ENCODE measurements around the gene CDC42BPA.

DNA sequence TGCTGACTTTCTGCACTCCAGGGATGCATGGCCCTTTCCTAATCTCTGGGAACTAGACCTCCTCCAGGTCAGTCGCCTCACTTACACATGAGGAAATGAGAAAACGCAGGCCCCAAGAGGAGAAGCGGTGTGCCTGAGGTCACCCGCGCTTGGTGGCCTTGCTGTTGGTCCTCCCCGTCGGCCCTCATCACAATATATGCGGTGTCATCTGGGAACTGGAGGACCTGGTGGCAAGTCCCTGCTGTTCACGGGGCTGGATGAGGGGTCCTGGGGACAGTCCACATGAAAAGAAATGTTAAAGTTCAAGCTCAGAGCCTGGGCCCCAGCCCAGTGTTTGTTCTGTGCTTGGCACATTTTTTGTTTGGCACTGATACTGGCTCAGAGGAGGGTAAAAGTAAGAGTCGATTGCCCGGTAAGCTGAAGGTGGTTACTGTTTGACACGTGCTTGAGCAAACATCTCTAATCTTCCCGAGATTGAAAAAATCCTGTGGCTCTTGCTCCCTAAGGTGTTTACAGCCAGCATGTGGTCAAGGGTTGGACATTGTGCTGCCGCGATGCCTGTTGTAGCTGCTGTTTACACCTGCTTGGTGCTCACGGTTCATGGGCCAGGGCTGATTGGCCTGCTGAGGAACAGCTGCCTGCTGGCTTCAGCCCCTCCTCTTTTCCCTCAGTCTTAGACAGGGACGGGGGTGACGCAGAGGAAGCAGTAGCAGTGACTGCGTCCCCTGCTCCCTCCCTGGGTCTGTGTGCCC lies 373.0 kb downstream of the CDC42BPA start:
- no peak for TF ChIP-seq TSHZ2 (CRISPR knock-in tag; IDR thresholded peaks at IDR 0.05)
- no peak for TF ChIP-seq TOX (CRISPR knock-in tag; IDR thresholded peaks at IDR 0.05; ENCODE audit: borderline replicate concordance)
- no peak for TF ChIP-seq ESRRG (CRISPR knock-in tag; IDR thresholded peaks at IDR 0.05)
- TF ChIP-seq PPARA (CRISPR knock-in tag; IDR thresholded peaks at IDR 0.05; ENCODE audit: borderline replicate concordance): no peak
